GM19438 (cell line): ENCODE data around the gene C1orf21.

Experiments
- ATAC-seq: cut with Tn5 transposase; IDR thresholded peaks from one replicate; pipeline ENCODE4 v1.9.1; 2021; ENCODE audit warnings: low read depth; ENCODE audit not compliant: unreplicated experiment

Gene C1orf21

GRCh38 chr1:184507165-184507564 lies 120.3 kb downstream of the C1orf21 start:
- ATAC-seq, result no peak

GRCh38 chr1:184507604-184508280 lies 120.9 kb downstream of the C1orf21 start:
- no peak for ATAC-seq

GRCh38 chr1:184509105-184509504 lies 122.3 kb downstream of the C1orf21 start:
- no peak for ATAC-seq

GRCh38 chr1:184510110-184510509 lies 123.3 kb downstream of the C1orf21 start:
- no peak for ATAC-seq

GRCh38 chr1:184512724-184513123 lies 125.9 kb downstream of the C1orf21 start:
- no peak for ATAC-seq

GRCh38 chr1:184513421-184513820 lies 126.6 kb downstream of the C1orf21 start:
- no peak for ATAC-seq

- ATAC-seq, result no peak
These were observed 127.1 kb downstream of the C1orf21 start for GRCh38 chr1:184513966-184514365.

GRCh38 chr1:184514447-184514846 lies 127.6 kb downstream of the C1orf21 start:
- ATAC-seq, result no peak

- no peak for ATAC-seq
These were observed 130.3 kb downstream of the C1orf21 start for GRCh38 chr1:184517130-184517529.

GRCh38 chr1:184518736-184519357 lies 132.0 kb downstream of the C1orf21 start:
- no peak for ATAC-seq

- no peak for ATAC-seq
These were observed 133.5 kb downstream of the C1orf21 start for GRCh38 chr1:184520336-184520735.

GRCh38 chr1:184524248-184524647 lies 137.4 kb downstream of the C1orf21 start:
- no peak for ATAC-seq

- no peak for ATAC-seq
These were observed 140.6 kb downstream of the C1orf21 start for GRCh38 chr1:184527402-184527801.

- ATAC-seq, result no peak
These were observed 143.4 kb downstream of the C1orf21 start for GRCh38 chr1:184530226-184530625.

- ATAC-seq, result no peak
These were observed 144.5 kb downstream of the C1orf21 start for GRCh38 chr1:184531296-184531695.

GRCh38 chr1:184532199-184532598 lies 145.4 kb downstream of the C1orf21 start:
- no peak for ATAC-seq

GRCh38 chr1:184533049-184533448 lies 146.2 kb downstream of the C1orf21 start:
- ATAC-seq, result no peak

GRCh38 chr1:184533915-184534314 lies 147.1 kb downstream of the C1orf21 start:
- ATAC-seq, result no peak

GRCh38 chr1:184534690-184535089 lies 147.9 kb downstream of the C1orf21 start:
- no peak for ATAC-seq

GRCh38 chr1:184535191-184535970 lies 148.6 kb downstream of the C1orf21 start:
- ATAC-seq, result no peak

GRCh38 chr1:184536246-184536985 lies 149.6 kb downstream of the C1orf21 start:
- no peak for ATAC-seq
